ENCODE measurements around the gene GRIA4. TPM values are rescaled to one million over a fixed set of nuclear protein-coding genes. Genes with fewer than 3 reads are reported as not detected.
A peak's percentile ranks its signal among the peaks of the same experiment; 100 is the strongest.

GRIA4 gene
- polyA plus RNA-seq, 1 of the 3 experiments (the other 2 are of a cell fraction) = 0.02 TPM

DNA sequence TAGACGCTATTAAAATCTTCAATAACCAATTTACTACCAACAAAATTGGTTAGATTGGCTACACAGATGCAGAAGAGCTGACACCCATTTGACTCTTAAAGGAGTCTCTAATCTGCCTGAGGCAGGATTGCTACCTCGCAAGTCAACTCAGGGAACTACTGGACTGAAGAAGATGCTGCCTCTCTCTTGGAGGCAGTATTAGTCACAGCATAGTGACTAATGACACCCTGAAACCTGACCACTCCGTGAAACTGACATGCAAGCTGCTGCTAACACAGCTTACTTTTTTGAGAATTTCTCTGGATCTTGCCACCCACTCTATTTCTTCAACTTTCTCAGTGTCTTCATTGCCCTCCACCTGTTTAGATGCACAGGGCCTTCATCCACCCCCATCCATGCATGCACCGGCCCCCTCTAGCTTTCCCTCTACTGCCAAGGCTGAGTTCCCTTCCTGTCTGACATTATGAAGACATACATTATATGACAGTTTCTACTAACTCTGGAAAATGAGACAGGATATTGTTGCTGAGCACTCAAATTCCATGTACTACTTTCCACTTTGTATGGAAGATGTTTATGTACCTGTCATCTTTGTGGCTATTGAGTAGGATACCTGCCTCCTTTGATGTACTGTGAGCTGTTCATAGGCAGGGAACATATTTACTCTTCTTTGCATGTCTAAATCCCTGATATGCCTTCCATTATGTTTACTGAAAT lies 229.0 kb downstream of the GRIA4 start:
- Histone ChIP-seq H3K9me2 (no peaks in the 10 kb centered on the region), H3K4me2 (no peak overlapping the region), H3K9ac (no peak overlapping the region), H4K20me1 (ENCODE audit: insufficient read depth) (no peaks in the 10 kb centered on the region), H2AFZ (ENCODE audit: low read depth) (no peak overlapping the region), H3K27me3 (ENCODE audit: insufficient read depth) (no peaks in the 10 kb centered on the region), H3K79me2 (ENCODE audit: insufficient read depth) (no peaks in the 10 kb centered on the region), H3K27ac (ENCODE audit: low read depth in 2 of 2, low read length in 1 of 2) (no peak overlapping the region), H3K4me3 (ENCODE audit: low read depth in 2 of 2, low read length in 1 of 2) (no peak overlapping the region), H3F3A (replicated peaks; ENCODE audit: insufficient read depth) (no peaks in the 10 kb centered on the region), H3K9me3 (no peaks in the 10 kb centered on the region), H3K4me1 (ENCODE audit: control insufficient read depth in 1 of 2, insufficient read depth in 2 of 2, low read depth in 1 of 2, low read length in 1 of 2) (no peaks in the 10 kb centered on the region), H3K36me3 (replicated peaks in 1 of 2; ENCODE audit: control insufficient read depth in 1 of 2, insufficient read depth in 2 of 2, low read length in 1 of 2) (no peaks in the 10 kb centered on the region)
- DNase-seq = no peak
- no peak for TF ChIP-seq RCOR1 (IDR thresholded peaks at IDR 0.05; ENCODE audit: low read length)
- TF ChIP-seq PBX3 (IDR thresholded peaks at IDR 0.05) = no peak
- TF ChIP-seq RFX5 (IDR thresholded peaks at IDR 0.05; ENCODE audit: low read length) = peak; percentile 80
- TF ChIP-seq TCF12 (IDR thresholded peaks at IDR 0.05) = no peak
- 53% methylated on average over 4 of the region's 4 CpGs for WGBS (ENCODE audit: low lambda C conversion rate)
- ChIA-PET CTCF (interaction anchor here (1.2 kb wide), 1 partner anchor 24 kb away, joined by 3 read pairs; no protein-coding TSS in a partner anchor), POLR2A (no interaction called here)

GRCh38 chr11:105840391-105840790 lies 230.5 kb downstream of the GRIA4 start:
- WGBS (ENCODE audit: low lambda C conversion rate) = 57% methylated on average over 4 of the region's 4 CpGs
- CTCF ChIA-PET = no interaction called here
- H3K27me3 ChIP-seq (ENCODE audit: insufficient read depth) = no peaks in the 10 kb centered on the region

More at GRCh38 chr11:105840391-105840790, 230.5 kb downstream of the GRIA4 start:
- DNase-seq = no peak
- Histone ChIP-seq H3K4me1 (ENCODE audit: control insufficient read depth in 1 of 2, insufficient read depth in 2 of 2, low read depth in 1 of 2, low read length in 1 of 2) (no peaks in the 10 kb centered on the region), H3K9me2 (no peaks in the 10 kb centered on the region), H3K79me2 (ENCODE audit: insufficient read depth) (no peaks in the 10 kb centered on the region), H3K36me3 (replicated peaks in 1 of 2; ENCODE audit: control insufficient read depth in 1 of 2, insufficient read depth in 2 of 2, low read length in 1 of 2) (no peaks in the 10 kb centered on the region), H2AFZ (ENCODE audit: low read depth) (no peak overlapping the region), H3K4me3 (ENCODE audit: low read depth in 2 of 2, low read length in 1 of 2) (no peak overlapping the region), H4K20me1 (ENCODE audit: insufficient read depth) (no peaks in the 10 kb centered on the region), H3F3A (replicated peaks; ENCODE audit: insufficient read depth) (no peaks in the 10 kb centered on the region), H3K9me3 (no peaks in the 10 kb centered on the region), H3K27ac (ENCODE audit: low read depth in 2 of 2, low read length in 1 of 2) (no peak overlapping the region), H3K9ac (no peak overlapping the region), H3K4me2 (no peak overlapping the region)
- TF ChIP-seq RXRA (IDR thresholded peaks at IDR 0.05; ENCODE audit: borderline replicate concordance, low read depth) (no peak), YY1 (IDR thresholded peaks at IDR 0.05; ENCODE audit: low read depth) (no peak), CTCF (IDR thresholded peaks at IDR 0.05) (no peak), MEF2A (IDR thresholded peaks at IDR 0.05; ENCODE audit: borderline replicate concordance, low read depth) (no peak), GABPA (IDR thresholded peaks at IDR 0.05; ENCODE audit: low read depth) (no peak), TEAD4 (IDR thresholded peaks at IDR 0.05; ENCODE audit: borderline replicate concordance, insufficient read depth) (no peak), JUND (IDR thresholded peaks at IDR 0.05) (no peak), CHD2 (IDR thresholded peaks at IDR 0.05; ENCODE audit: low read length, partially characterized antibody) (no peak), GATA2 (CRISPR knock-in tag; IDR thresholded peaks at IDR 0.05) (no peak), SMC3 (IDR thresholded peaks at IDR 0.05; ENCODE audit: low read depth, low read length) (no peak), POLR2AphosphoS5 (IDR thresholded peaks at IDR 0.05; ENCODE audit: low read depth, low read length) (no peak), IRF3 (IDR thresholded peaks at IDR 0.05; ENCODE audit: low read depth, low read length) (no peak), TAF1 (IDR thresholded peaks at IDR 0.05; ENCODE audit: borderline replicate concordance, low read depth, low read length) (no peak), ELF1 (IDR thresholded peaks at IDR 0.05) (no peak)
- POLR2A ChIA-PET = no interaction called here

Data from SK-N-SH (cell line).